Mucosa of stomach (tissue), 1 donor: Measurements from ENCODE around the gene KIAA0930.
"Not testable (repeated sequence)": the region's sequence is repeated elsewhere in the genome, so short reads cannot be mapped to it uniquely, and the experiment has no call there.

Experiments
- H3K27me3 ChIP-seq: one replicate; pipeline ENCODE4 v1.7.0; 2013; ENCODE audit warnings: mild to moderate bottlenecking, low read length; ENCODE audit not compliant: control insufficient read depth, insufficient read depth
- H3K36me3 ChIP-seq: one replicate; pipeline ENCODE4 v1.7.0; 2013; ENCODE audit warnings: low read length; ENCODE audit not compliant: control insufficient read depth, insufficient read depth
- H3K4me1 ChIP-seq: one replicate; pipeline ENCODE4 v1.7.0; 2013; ENCODE audit warnings: mild to moderate bottlenecking, low read length; ENCODE audit not compliant: control insufficient read depth, insufficient read depth
- H3K4me3 ChIP-seq: one replicate; pipeline ENCODE4 v1.7.0; 2013; ENCODE audit warnings: low read length
- H3K9ac ChIP-seq: one replicate; pipeline ENCODE4 v1.7.0; 2013; ENCODE audit warnings: mild to moderate bottlenecking, low read length, moderate library complexity
- H3K9me3 ChIP-seq: one replicate; pipeline ENCODE4 v1.7.0; 2013; ENCODE audit warnings: mild to moderate bottlenecking, low read length, moderate library complexity; ENCODE audit not compliant: control insufficient read depth
- donor health status: Pancreatic carcinoma.

Gene KIAA0930

DNA sequence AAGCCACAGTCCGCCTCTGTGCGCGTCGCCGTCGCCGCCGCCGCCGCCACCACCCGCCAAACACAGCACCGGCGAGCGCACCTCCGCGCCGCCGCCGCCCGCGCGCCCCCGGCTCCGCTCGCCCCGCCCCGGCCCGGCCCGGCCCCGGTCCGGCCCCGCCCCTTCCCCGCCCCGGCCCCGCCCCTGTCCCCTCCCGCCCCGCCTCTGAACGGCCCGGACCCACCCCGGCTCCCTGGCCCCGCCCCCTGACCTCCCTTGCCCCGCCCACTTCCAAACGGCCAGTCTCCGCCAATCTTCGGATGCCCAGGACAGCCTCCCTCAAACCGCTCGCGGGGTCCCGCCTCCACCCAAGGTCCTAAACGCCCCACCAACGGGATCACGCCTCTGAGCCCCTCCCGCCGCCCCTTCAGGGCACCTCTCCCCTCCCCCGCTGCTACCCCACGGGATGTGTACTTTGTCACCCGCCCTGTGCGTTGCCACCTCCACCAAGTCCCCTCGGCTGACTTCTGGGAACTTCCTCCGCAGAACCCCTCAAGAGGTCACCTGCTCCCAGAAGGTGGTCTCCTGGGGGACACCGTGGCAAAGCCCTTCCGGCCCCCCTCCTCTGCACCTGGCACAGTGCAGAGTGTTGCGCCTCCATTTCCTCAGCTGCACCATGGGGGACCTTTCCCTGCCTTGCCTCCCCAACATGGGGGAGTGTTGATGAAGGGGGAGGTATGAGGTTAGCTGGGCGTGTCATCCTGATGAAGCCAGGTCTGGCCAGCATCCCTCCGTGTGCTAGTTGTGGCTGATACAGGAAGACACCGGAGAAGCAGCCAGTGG lies at the start of gene KIAA0930:
KIAA0930 (minus strand) TSS at position 85 of the 822 bp plus-strand sequence. CDS start 191 bp downstream, outside the sequence.
- Histone ChIP-seq H3K4me1 (peaks cover 48% of the 10 kb centered on the region), H3K4me3 (peak within 1 kb of the TSS; percentile 22), H3K27me3 (no peaks in the 10 kb centered on the region), H3K36me3 (no peaks in the 10 kb centered on the region), H3K9me3 (no peaks in the 10 kb centered on the region), H3K9ac (peak within 1 kb of the TSS; percentile 56)

DNA sequence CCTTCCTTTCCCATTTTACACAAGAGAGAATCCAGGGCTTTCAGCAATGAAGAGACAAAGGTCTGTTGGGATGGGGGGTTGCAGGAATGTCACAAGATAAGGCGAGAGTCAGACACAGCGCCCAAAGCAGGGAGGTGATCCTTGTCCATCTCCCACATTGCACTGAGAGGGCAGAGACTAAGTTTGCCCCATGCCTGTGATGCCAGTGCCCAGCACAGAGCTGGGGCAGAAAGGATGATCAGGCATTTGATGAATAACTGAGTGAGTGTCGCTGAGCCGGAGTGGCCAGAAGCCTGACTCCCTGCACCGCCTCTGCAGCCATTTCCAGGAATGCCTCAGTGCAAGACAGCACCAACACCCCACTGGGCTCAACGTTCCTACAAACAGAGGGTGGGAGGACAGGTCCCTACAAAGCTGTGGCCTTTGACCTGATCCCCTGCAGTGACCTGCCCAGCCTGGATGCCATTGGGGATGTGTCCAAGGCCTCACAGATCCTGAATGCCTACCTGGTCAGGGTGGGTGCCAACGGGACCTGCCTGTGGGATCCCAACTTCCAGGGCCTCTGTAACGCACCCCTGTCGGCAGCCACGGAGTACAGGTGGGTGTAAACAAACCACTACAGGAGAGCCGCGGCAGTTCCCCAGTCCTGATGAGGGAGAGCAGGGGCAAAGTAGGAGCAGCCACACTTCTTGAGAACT lies 46.3 kb upstream of the KIAA0930 start:
- Histone ChIP-seq H3K9me3 (no peaks in the 10 kb centered on the region), H3K27me3 (peaks cover 8% of the 10 kb centered on the region), H3K4me1 (peaks cover 16% of the 10 kb centered on the region), H3K9ac (no peak overlapping the region), H3K4me3 (no peak overlapping the region), H3K36me3 (no peaks in the 10 kb centered on the region)

DNA sequence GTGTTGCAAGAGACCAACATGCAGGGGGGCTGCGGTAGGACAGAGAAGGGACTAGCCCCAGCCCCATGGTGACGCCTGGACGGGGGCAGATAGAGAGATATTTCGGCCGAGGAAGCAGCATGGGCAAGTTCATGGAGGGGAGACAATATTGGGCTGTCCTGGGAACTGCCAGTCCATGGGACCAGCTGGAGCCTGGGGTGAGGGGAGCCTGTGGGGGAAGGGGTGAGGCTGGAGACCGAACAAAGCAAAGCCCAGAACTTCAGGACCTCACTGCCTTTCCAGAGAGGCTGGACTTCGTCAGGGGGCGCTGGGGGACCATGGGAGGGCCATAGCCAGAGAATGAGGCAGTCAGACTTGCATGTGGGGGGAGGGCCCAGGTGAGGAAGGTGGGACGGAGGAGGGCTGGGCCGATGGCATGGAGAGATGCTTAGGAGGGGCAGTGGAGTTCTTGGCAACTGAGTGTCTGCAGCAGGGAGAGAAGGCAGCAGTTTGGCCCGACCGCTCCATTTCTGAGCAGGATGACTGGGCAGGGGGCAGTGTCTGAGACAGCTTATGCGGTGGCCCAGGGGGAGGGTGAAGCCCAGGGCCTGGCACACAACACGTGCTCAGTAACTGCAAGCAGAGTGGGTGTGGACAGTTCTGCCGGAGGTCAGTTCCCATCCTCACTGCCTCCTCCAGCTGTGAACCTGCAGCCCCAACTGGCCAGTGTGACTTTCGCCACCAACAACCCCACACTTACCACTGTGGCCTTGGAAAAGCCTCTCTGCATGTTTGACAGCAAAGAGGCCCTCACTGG lies 44.8 kb upstream of the KIAA0930 start:
- H3K27me3 ChIP-seq, result peaks cover 8% of the 10 kb centered on the region
- H3K4me3 ChIP-seq, result no peak overlapping the region
- H3K4me1 ChIP-seq, result peaks cover 13% of the 10 kb centered on the region
- H3K36me3 ChIP-seq, result no peaks in the 10 kb centered on the region
- peak overlapping the region; percentile 34 for H3K9ac ChIP-seq
- H3K9me3 ChIP-seq, result no peaks in the 10 kb centered on the region

DNA sequence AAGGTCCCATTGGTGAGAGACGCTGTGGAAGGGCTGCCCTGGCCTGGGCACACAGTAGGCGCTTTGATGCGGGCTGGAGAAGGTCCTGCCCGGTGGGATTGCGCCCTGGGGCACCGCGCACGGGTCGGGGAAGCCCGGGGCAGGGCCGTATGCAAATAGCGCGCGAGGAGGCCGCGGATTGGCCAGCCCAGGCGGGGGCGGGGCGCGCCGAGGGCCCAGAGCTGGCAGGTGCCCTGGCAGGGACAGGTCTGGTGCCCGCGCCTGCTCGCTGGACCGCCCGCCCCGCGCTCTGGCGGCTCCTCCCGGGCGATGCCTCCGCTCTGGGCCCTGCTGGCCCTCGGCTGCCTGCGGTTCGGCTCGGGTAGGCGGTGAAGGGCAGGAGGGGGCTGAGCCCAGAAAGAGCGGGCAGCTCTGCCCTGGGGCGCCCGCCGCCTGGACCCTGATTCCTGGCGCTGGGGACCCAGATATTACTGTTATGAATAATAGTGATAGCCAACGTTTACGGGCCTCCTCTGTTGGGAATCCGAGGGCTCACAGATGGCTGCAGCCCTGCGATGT lies 44.1 kb upstream of the KIAA0930 start, which contains the start of gene UPK3A:
UPK3A (plus strand) TSS at position 245 of the 558 bp plus-strand sequence; CDS start at position 310, 65 bp downstream.
- no peaks in the 10 kb centered on the region for H3K36me3 ChIP-seq
- peaks cover 8% of the 10 kb centered on the region for H3K27me3 ChIP-seq
- H3K9ac ChIP-seq, result peak within 1 kb of the TSS; percentile 34
- no peak within 1 kb of the TSS for H3K4me3 ChIP-seq
- H3K9me3 ChIP-seq, result no peaks in the 10 kb centered on the region
- peaks cover 15% of the 10 kb centered on the region for H3K4me1 ChIP-seq

DNA sequence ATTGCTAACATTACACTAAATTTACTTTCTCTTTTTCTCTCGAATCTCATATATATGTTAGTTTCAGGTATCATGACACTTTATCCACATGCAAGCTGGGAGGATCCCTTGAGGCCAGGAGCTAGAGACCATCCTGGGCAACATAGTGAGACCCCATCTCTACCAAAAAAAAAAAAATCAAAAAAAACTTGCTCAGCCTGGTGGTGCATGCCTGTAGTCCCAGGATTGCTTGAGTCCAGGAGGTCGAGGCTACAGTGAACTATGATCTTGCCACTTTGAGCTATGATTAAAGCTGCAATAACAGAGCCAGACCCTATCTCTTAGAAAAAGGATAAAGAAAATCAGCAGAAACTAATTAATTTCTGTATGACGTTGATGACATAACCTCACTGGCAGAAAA lies 40.3 kb upstream of the KIAA0930 start:
- peaks cover 15% of the 10 kb centered on the region for H3K4me1 ChIP-seq
- no peak overlapping the region for H3K9ac ChIP-seq
- H3K9me3 ChIP-seq, result no peaks in the 10 kb centered on the region
- no peak overlapping the region for H3K4me3 ChIP-seq
- no peaks in the 10 kb centered on the region for H3K36me3 ChIP-seq
- H3K27me3 ChIP-seq, result peaks cover 8% of the 10 kb centered on the region

DNA sequence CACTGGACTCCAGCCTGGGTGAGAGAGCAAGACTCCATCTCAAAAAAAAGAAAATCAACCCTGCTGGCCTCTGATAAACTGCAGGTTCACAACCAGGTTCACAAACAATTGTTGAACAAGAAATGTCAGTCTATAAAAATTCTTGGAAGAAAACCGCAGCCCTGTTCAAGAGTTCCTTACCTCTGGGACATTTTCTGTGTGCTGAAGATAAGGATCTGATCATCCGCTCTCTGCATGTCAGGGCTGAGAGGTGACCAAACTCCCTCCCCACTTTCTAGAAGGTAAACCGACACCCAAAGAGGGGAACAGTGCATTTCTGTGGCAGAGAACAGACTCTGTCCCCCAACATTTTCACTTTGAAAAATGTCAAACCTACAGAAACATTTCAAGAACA lies 39.9 kb upstream of the KIAA0930 start:
- Histone ChIP-seq H3K36me3 (no peaks in the 10 kb centered on the region), H3K27me3 (peaks cover 7% of the 10 kb centered on the region), H3K9me3 (no peaks in the 10 kb centered on the region), H3K9ac (no peak overlapping the region), H3K4me3 (no peak overlapping the region), H3K4me1 (peaks cover 15% of the 10 kb centered on the region)

DNA sequence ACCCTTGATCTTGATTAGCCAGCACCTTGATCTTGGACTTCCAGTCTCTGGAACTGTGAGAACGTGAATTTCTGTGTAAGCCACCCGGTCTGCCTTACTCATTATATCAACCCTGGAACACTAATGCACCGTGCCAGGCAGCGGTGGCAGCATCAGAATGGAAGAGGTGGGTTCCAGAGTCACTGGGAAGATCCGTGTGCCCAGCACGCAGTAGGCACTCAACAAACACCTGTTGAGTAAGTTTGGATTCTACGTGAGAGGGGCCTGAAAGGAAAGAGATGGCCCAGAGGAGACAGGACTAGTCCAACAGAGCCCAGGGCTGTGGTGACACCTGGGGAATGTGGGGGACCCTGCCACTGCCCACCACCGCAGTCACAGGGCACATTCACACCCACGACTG lies 37.4 kb upstream of the KIAA0930 start:
- Histone ChIP-seq H3K9me3 (no peaks in the 10 kb centered on the region), H3K4me1 (peaks cover 15% of the 10 kb centered on the region), H3K4me3 (no peak overlapping the region), H3K36me3 (no peaks in the 10 kb centered on the region), H3K27me3 (no peaks in the 10 kb centered on the region), H3K9ac (no peak overlapping the region)

DNA sequence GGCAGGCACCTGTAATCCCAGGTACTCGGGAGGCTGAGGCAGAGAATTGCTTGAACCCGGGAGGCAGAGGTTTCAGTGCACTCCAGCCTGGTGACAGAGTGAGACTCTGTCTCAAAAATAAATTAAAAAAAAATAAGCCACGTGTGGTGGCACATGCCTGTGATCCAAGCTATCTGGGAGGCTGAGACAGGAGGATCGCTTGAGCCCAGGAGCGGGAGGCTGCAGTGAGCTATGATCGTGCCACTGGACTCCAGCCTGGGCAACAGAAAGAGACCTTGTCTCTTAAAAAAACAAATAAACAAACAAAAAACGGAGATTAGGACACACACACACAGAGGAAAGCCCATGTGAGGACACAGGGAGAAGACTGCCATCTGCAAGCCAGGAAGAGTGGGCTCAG lies 37.0 kb upstream of the KIAA0930 start:
- not testable (repeated sequence) for H3K9me3 ChIP-seq, H3K36me3 ChIP-seq, H3K27me3 ChIP-seq, H3K9ac ChIP-seq, H3K4me3 ChIP-seq
- H3K4me1 ChIP-seq, result peaks cover 16% of the 10 kb centered on the region

DNA sequence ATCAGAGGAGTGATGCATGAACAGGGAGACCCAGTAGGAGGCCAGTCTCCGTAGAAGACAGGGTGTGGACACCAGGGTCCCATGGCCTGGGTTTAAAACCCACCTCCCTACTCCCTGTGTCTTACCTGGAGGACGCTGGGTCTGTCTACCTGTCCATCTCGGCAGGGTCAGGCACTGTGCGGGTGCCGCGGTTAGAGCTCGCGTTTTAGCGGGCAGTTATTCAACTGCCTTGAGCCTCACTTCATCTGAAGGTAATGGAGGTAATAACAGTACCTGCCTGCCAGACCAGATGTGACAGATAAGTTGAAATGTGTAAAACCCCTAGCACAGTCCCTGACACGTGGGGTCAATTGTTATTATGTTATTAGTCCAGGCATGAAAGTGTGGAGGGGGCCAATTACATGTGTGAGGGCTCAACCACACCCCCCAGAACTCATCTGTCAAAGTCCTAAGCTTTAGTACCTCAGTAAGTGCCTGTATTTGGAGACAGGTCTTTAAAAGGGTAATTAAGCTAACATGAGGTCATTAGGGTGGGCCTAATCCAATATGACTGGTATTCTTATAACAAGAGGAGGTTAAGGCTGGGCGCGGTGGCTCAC lies 35.9 kb upstream of the KIAA0930 start:
- H3K9ac ChIP-seq, result no peak overlapping the region
- no peak overlapping the region for H3K4me3 ChIP-seq
- H3K36me3 ChIP-seq, result no peaks in the 10 kb centered on the region
- H3K9me3 ChIP-seq, result no peaks in the 10 kb centered on the region
- peaks cover 27% of the 10 kb centered on the region for H3K4me1 ChIP-seq
- H3K27me3 ChIP-seq, result no peaks in the 10 kb centered on the region

DNA sequence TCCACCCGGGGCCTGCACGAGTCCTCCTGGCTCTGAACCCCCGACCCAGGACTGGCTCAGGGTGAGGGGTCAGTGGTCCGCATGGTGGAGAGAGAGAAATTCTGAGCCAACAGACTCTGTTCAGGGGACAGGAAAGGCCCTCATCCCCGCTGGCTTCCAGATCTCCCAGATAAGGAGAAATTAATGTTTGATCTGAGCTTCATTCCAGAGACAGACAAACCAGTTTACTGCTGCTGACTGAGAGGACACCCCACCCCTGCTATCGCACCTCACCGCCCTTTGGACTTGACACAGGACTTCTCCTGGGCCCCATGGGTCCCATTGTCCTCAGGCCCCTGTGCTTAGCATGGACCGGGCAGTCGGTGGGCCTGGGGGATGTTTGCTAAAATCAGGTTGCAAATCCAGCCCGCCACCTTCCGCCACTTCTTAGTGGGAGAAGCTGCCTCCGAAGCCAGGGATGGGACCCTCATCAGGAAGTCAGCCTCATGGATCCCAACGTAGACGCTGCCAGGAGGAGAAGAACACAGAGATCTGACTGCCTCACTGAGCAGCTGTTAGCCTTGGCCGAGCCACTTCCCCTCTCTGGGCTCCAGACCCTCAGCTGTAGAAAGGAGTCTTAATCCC lies 32.9 kb upstream of the KIAA0930 start:
- Histone ChIP-seq H3K27me3 (peaks cover 6% of the 10 kb centered on the region), H3K36me3 (no peaks in the 10 kb centered on the region), H3K4me3 (no peak overlapping the region), H3K9me3 (no peaks in the 10 kb centered on the region), H3K9ac (no peak overlapping the region), H3K4me1 (peaks cover 30% of the 10 kb centered on the region)

DNA sequence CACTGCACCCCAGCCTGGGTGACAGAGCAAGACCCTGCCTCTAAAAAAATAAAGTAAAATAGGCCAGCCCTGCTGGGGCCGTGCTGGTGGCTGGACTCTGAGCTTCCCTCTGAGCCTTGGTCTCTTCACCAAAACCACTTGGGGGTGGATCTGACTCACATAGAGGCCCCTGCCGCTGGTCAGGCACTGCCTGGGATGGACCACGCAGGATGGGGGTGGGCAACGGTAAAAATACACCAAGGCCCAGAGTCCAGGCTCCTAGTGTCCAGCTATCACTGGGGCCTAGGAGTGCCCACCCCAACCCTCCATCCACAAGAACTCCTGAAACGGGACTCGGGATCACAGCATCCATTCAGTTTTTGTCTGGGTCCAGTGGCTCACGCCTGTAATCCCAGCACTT lies 31.8 kb upstream of the KIAA0930 start:
- peaks cover 10% of the 10 kb centered on the region for H3K27me3 ChIP-seq
- H3K4me3 ChIP-seq, result no peak overlapping the region
- peak overlapping the region; percentile 39 for H3K9ac ChIP-seq
- no peaks in the 10 kb centered on the region for H3K9me3 ChIP-seq
- H3K4me1 ChIP-seq, result peaks cover 30% of the 10 kb centered on the region
- H3K36me3 ChIP-seq, result no peaks in the 10 kb centered on the region
